HG03521 (cell line): ENCODE measurements around the gene CRNKL1.
A peak's percentile ranks its signal among the peaks of the same experiment; 100 is the strongest.

Source experiments
- ATAC-seq: cut with Tn5 transposase; IDR thresholded peaks from one replicate; pipeline ENCODE4 v1.9.1; 2021; ENCODE audit warnings: mild to moderate bottlenecking, moderate library complexity; ENCODE audit not compliant: unreplicated experiment

Gene CRNKL1

DNA sequence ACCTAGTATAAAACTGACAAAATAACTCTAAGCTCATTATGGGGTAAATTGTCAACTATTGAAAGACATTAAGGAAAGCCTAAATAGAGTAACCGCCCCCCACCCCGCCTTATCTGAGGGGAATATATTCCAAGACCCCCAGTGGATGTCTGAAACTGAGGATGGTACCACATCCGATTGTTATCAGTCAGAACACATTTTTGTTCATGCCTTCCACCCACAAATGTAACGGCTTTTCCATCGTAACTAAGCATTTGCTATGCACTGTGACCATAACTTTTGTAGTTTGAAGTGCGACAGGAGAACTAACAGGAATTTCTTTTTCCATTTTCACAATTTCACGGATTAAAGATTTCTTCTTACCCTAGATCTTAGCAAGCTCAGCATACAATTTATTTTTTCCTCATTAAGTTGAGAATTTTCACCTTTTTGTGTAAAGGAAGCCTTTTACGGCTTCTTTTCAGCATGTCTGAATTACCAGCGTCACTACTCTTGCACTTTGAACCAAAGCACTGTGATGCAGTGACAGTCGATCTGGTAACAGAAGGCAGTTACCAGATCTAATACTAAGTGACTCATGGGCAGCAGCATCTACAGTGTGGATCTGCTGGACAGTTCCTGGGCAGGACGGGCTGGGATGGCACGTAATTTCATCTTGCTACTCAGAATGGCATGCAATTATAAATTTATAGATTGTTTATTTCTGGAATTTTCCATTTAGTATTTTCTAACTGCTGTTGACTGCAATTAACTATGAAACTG is 11.9 kb upstream of the CRNKL1 start:
- ATAC-seq, result no peak

GRCh38 chr20:20060234-20060998 is 8.2 kb upstream of the CRNKL1 start:
- ATAC-seq, result no peak

GRCh38 chr20:20051767-20052073 is 546 bp downstream of the CRNKL1 start:
- no peak for ATAC-seq

DNA sequence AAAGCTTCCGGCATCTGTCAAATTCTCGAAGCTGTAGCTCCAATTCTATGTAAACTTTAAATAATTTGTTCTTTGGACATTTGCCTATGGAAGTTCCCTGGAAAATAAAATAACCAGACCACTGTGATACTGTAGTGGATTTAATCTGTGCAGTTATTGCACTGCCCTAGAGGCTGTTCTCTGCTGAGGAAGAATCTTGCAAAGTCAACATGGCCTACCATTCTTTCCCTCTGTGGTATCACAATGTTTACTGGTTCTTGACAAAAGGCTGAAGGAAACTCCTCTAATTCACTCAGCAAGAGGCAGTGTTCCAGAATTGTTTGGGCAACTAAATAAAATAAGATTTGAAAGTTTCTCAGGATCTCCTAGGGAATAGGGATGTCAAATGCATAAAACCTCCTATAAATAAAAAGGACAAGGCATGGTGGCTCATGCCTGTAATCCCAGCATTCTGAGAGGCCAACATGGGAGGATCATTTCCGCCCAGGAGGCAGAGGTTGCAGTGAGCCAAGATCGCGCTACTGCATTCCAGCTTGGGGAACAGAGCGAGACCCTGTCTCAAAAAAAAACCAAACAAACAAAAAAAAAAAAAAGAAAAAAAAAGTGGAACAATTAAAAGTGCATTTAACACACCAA is 12.4 kb downstream of the CRNKL1 start:
- ATAC-seq, result no peak

DNA sequence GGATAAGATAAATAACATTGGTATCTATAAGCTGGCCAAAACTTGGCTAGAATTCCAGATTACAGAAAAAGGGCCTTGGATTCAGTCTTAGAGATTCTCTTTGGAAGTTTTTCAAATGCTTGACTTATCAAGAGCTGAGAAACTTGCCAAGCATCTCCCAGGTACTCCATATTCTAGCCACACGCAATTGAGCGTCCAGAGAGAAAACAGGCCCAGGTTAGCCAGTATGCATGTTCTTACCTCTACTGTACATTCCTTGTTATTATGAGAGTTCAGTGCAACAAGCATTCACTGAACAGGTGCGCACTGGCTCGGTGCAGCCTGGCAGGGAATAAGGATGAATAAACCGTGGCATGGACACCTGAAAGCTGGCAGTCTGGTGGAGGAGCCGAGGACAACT is 13.7 kb downstream of the CRNKL1 start:
- no peak for ATAC-seq

DNA sequence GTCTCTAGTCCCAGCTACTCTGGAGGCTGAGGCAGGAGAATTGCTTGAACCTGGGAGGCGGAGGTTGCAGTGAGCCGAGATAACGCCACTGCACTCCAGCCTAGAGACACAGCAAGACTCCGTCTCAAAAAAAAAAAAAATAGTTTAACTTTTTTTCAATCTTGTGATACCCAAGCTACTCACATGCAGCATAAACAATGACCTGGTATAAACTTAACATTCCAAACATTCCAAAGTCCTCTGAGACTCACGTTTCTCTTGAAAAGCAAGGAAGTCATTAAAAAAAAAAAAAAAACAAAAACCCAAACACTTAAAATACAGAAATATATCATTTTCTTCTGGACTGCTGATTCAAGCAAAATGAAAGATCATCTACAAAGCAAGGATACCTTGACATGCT is 14.3 kb downstream of the CRNKL1 start:
- no peak for ATAC-seq

GRCh38 chr20:20036756-20037155 is 15.5 kb downstream of the CRNKL1 start:
- no peak for ATAC-seq

DNA sequence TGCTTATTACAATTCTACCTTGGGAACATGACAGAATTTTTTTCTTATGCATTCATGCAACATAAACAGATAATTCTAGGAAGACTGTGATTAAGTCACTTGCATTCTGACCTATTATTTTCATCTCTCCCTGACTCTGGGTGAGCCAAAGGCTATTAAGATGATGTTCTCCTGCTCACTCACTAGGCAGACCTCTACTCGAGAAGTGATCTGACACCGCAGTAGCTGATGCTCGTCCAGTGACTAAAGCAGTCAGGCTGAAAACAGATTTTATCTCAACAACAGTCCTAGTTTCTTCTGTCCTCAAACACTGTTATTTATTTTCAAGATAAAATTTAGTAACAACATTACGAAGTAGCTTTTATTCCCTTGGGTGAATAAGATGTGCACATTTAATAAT is 17.8 kb downstream of the CRNKL1 start:
- ATAC-seq, result no peak

- ATAC-seq, result no peak
These were observed 20.5 kb downstream of the CRNKL1 start for GRCh38 chr20:20031790-20032189.

DNA sequence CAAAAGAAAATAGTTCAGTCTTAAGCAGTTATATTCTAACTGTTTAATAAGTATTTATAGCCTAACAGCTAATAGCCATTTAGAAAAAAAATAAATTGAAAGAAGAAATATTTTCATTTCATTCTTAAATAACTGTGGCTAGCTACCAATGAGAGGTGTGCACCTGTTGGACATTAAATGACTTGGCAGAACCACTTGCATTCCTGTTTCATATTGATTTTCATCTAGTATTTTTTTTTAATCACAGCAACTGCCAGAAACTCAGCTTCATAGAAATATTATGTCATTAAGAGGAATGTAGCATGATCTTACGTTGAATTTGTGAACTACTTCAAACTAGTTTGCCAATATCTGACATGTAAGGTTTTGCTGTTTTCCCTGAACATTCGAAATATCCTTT is 25.0 kb downstream of the CRNKL1 start:
- ATAC-seq, result no peak

DNA sequence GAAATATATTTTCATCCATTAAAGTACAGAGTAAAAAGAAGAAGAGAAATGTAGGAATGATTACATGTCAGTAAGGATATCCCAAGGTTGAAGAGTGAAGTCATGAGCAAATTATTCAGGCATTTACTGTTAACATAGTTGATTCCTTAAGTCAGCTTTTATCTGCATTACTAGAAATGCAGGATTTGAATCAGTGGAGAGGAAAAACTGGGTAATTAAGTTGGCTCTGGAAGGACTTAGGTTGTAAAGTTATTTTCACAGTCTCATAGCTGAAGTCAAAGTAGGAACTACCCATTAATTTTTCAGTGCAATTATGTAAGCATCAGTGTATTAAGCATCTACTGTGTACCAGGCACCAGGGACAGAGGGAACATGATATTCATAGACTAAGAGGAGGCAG is 27.3 kb downstream of the CRNKL1 start:
- ATAC-seq, result no peak

DNA sequence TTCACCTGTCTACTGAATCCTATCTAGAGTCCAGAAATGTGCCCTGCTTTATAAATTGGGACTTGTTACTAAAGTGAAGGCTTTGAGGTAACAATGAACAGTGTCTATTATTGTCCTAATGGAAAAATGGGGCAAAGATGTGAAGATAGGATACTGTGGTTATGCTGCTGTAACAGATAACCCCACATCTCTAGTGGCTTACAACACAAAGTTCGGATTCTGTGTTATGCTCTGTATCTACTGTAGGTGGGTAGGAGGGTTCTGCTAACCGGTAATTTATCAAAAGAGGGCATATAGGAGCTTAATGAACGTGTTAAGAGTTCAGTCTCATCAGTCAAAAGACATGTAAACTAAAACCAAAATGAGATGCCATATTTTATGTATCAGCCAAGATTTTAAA is 28.9 kb downstream of the CRNKL1 start:
- no peak for ATAC-seq

DNA sequence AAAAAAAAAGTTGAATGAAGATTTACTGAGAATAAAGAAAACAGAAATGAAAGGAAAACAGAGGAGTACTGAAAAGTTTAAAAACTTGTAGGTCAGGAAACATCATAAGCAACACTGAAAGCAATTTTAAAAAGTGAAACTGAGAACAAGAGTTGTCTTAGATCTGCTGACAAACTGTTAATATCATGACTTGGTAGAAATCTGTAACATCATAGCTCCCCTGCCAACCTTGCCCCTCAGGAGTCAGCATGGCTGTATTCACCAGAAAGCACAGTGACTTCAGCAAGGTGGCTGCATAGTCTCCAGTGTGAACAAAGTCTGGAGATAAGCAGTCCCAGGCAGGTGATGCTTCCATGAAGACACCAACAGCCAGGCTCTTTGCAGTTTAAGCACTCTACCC is 29.8 kb downstream of the CRNKL1 start:
- peak; percentile 50 for ATAC-seq

GRCh38 chr20:20021835-20022234 is 30.4 kb downstream of the CRNKL1 start:
- ATAC-seq, result no peak

DNA sequence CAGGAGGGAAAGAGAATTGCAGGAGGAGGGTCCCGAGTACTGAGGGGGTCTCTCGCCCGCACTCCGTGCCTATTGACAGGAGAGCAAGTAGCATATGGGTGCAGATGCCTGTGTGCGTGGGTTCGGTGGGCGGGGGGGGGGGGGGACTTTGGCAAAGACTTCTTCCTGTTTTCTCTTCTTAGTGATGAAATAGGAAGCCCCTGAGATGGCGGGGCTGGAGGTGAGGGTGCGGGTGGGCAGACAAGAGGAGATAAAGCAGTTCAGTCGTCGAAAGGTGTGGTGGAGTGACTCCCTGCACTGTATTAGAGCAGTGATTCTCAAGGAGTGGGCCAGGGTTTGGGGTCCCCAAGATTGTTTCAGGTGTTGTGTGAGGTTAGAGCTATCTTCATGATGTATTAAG is 31.4 kb downstream of the CRNKL1 start:
- ATAC-seq, result no peak

DNA sequence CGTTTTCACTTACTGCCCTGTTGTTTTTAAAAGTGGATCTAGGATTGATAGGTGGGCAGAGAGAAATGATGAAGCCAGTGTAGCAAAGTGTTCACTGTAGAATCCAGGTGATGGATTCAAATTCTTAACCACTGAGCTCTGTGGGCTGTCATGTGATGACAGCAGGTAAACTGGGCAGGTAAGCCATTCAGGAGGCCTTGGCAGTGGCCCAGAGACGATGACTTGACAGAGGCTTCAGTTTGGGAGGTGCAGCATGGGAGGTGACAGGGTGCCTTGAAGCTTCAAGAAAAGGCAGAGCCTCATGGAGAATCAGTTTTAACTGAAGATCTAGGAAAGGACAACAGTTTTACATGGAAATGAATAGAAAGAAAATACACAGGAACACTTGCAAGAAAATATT is 33.1 kb downstream of the CRNKL1 start:
- no peak for ATAC-seq

GRCh38 chr20:20018366-20018765 is 33.9 kb downstream of the CRNKL1 start:
- ATAC-seq, result no peak

- peak; percentile 8 for ATAC-seq
These were observed 34.5 kb downstream of the CRNKL1 start for GRCh38 chr20:20017844-20018185.

DNA sequence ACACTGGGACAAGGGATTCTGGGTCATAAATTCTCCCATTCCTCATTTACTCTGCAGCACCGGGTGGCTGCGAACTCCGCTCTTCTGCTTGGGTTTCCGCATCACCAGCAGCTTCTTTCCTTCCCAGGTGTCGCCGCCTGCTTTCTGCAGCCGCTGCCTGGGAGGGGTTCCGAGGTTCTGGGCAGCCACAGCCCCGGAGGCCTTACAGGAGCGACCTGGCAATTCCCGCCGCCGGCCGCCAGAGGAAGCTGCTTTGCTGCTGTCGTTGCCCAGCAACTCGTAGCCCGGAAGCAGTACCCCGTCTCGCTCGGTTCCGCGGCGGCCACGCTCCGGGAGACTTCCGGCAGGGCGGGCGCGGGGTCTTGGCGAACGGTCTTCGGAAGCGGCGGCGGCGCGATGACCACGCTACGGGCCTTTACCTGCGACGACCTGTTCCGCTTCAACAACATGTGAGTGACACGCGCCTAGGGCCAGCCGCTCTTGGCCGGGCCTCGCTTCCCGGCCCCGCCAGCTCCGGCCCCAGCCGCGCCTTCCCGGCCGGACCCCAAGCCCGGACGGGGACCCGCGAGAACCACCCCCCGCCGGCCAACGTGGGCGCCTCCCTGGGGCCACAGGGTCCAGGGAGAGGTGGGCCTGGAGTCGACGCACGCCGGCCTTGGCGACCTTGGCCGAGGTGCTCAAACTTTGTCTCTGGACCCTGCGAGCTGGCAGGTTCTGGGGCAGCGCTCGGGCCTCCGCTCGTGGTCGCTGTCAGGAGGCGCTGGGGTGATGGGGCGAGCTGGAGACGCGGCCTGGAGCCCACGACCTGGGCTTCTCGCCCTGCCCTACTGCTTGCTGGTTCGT is 35.0 kb downstream of the CRNKL1 start, which contains the start of gene NAA20:
Gene NAA20 (plus strand): TSS at position 362 of the 843 bp plus-strand sequence. CDS start 35 bp downstream, at position 397.
- ATAC-seq, result peak; percentile 97

DNA sequence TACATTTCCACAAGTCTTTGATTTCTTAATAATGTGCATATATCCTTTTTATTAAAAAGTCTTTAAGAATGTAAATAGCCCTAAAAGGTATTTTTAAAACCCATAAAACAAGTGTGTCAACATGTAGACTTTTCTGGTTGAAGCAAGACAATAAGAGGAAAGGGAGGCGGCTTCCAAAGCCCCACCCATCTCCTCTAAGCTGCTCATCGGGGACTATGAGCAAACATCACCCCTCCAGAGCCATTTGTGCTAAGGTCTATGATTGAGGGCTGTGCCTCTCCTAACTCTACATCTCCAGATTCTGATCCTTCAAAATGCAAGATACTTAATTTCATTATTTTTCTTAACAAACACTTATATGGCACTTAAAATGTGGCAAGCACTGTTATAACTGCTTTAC is 37.6 kb downstream of the CRNKL1 start:
- no peak for ATAC-seq

GRCh38 chr20:20012541-20012940 is 39.7 kb downstream of the CRNKL1 start:
- no peak for ATAC-seq
